WTC11 (cell line): ENCODE data around the gene MRPL2. TPM values are rescaled to one million over a fixed set of nuclear protein-coding genes. Genes with fewer than 3 reads are reported as not detected.
A peak's percentile ranks its signal among the peaks of the same experiment; 100 is the strongest.

Experiments
- ATAC-seq: fragments of 200-7000 bp; cut with Tn5 transposase; 2 replicates; pipeline ENCODE4 v1.10.0; 2021; ENCODE audit warnings: mild to moderate bottlenecking, moderate library complexity
- CTCF ChIA-PET: fragments of 300-600 bp; sonication (Branson Sonifier 250); formaldehyde crosslinking; loops from one replicate; lab custom pipeline; 2021; ENCODE audit warnings: antibody characterized with exemption; lab: Charles Lee
- POLR2A ChIA-PET: fragments of 350-600 bp; sonication (Branson Sonifier 250); formaldehyde crosslinking; loops from one replicate; lab custom pipeline; 2021; ENCODE audit warnings: antibody characterized with exemption; lab: Charles Lee
- DNase-seq: peaks from one replicate; pipeline ENCODE4 v3.0.0; 2021; ENCODE audit warnings: low spot score
- H3K27ac Mint-ChIP-seq: 2 replicates; pipeline ENCODE4 v1.8.0; 2021; ENCODE audit warnings: mixed read lengths
- H3K27me3 Mint-ChIP-seq: 2 replicates; pipeline ENCODE4 v1.8.0; 2021; ENCODE audit warnings: low read depth, mild to moderate bottlenecking, moderate library complexity, mixed read lengths
- H3K36me3 Mint-ChIP-seq: 2 replicates; pipeline ENCODE4 v1.8.0; 2021; ENCODE audit warnings: mixed read lengths
- H3K4me1 Mint-ChIP-seq: 2 replicates; pipeline ENCODE4 v1.8.0; 2022; ENCODE audit warnings: mixed read lengths
- H3K4me3 Mint-ChIP-seq: 2 replicates; pipeline ENCODE4 v1.8.0; 2021; ENCODE audit warnings: mild to moderate bottlenecking, moderate library complexity, mixed read lengths
- H3K9me3 Mint-ChIP-seq: 2 replicates; pipeline ENCODE4 v1.8.0; 2021; ENCODE audit warnings: mixed read lengths
- EMX1 ChIP-seq: fragments of 250-450 bp; sonication (Bioruptor Pico); IDR thresholded peaks from 2 replicates; pipeline ENCODE4 v1.8.0; 2021; ENCODE audit warnings: mild to moderate bottlenecking
- NR3C1 ChIP-seq: sonication (generic); formaldehyde crosslinking; conservative IDR thresholded peaks from 2 replicates; pipeline ENCODE4 v1.8.1; 2023; ENCODE audit warnings: low read depth, mild to moderate bottlenecking, missing genetic modification reagents
- PREB ChIP-seq: sonication (generic); formaldehyde crosslinking; IDR thresholded peaks from 2 replicates; pipeline ENCODE4 v1.8.1; 2022; ENCODE audit warnings: mild to moderate bottlenecking, missing genetic modification reagents, moderate library complexity, borderline replicate concordance
- RELA ChIP-seq: sonication (generic); formaldehyde crosslinking; IDR thresholded peaks from 2 replicates; pipeline ENCODE4 v1.8.1; 2022; ENCODE audit warnings: missing genetic modification reagents, mild to moderate bottlenecking, borderline replicate concordance
- TEAD1 ChIP-seq: sonication (generic); formaldehyde crosslinking; IDR thresholded peaks from 2 replicates; pipeline ENCODE4 v1.8.0; 2022; ENCODE audit warnings: mild to moderate bottlenecking, missing genetic modification reagents
- TP53 ChIP-seq: sonication (generic); formaldehyde crosslinking; IDR thresholded peaks from 2 replicates; pipeline ENCODE4 v1.8.1; 2023; ENCODE audit warnings: mild to moderate bottlenecking, missing genetic modification reagents
- ZNF138 ChIP-seq: sonication (generic); formaldehyde crosslinking; conservative IDR thresholded peaks from 2 replicates; pipeline ENCODE4 v1.8.1; 2022; ENCODE audit warnings: mild to moderate bottlenecking, moderate library complexity, missing genetic modification reagents
- ZNF512 ChIP-seq: sonication (generic); formaldehyde crosslinking; IDR thresholded peaks from 2 replicates; pipeline ENCODE4 v1.8.1; 2022; ENCODE audit warnings: missing genetic modification reagents, borderline replicate concordance
- total RNA-seq: library from RNA; stranded (reverse); gene quantifications from 3 replicates; pipeline ENCODE4 v1.2.3, GENCODE V29; 2021
- TF ChIP-seq, protein P1 (sequence below): sonication (generic); formaldehyde crosslinking; IDR thresholded peaks from 2 replicates; pipeline ENCODE4 v1.8.1; 2023; ENCODE audit warnings: mild to moderate bottlenecking, missing genetic modification reagents, moderate library complexity
- TF ChIP-seq, protein P2 (sequence below): sonication (generic); formaldehyde crosslinking; IDR thresholded peaks from 2 replicates; pipeline ENCODE4 v1.8.0; 2022; ENCODE audit warnings: missing genetic modification reagents

Gene MRPL2
- total RNA-seq, 1 experiment from 2014 or later = 131 TPM

DNA sequence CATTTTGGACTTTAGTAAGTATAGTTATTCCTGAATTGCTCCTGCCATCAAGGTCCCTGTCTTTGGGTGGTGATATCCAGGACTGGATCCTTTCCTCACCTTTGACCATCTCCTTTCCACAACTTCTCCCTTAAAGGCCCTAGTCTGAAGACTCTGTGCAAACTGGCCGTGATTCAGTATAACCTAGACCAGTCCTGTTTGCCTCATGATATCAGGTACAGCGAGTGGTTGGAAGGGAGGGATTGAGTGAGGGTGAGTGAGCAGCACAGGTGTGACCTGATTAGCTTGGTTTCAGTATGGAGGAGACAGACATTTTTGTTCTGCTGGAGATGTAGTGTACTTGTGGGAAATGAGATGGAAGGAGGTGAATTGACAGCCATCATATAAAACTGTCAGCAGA, 40.1 kb downstream of the MRPL2 start:
- no peak overlapping the region for H3K27ac Mint-ChIP-seq
- TF ChIP-seq TP53 (CRISPR knock-in tag) (no peak), ZNF512 (CRISPR knock-in tag) (no peak)
- TF ChIP-seq, protein P1, sequence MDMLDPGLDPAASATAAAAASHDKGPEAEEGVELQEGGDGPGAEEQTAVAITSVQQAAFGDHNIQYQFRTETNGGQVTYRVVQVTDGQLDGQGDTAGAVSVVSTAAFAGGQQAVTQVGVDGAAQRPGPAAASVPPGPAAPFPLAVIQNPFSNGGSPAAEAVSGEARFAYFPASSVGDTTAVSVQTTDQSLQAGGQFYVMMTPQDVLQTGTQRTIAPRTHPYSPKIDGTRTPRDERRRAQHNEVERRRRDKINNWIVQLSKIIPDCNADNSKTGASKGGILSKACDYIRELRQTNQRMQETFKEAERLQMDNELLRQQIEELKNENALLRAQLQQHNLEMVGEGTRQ (CRISPR knock-in tag) = no peak
- DNase-seq (no peak), ATAC-seq (no peak)
- H3K9me3 Mint-ChIP-seq = no peaks in the 10 kb centered on the region
- no peaks in the 10 kb centered on the region for H3K27me3 Mint-ChIP-seq
- CTCF ChIA-PET = interaction anchor here (1.2 kb wide), 1 partner anchor 55 kb away, joined by 3 read pairs; no protein-coding TSS in a partner anchor
- POLR2A ChIA-PET = no interaction called here
- peaks cover 20% of the 10 kb centered on the region for H3K4me1 Mint-ChIP-seq
- peaks cover 27% of the 10 kb centered on the region for H3K36me3 Mint-ChIP-seq
- no peak overlapping the region for H3K4me3 Mint-ChIP-seq

GRCh38 chr6:43016943-43017334, 42.3 kb downstream of the MRPL2 start:
- no peak for TF ChIP-seq EMX1 (CRISPR knock-in tag)
- TF ChIP-seq, all 79 proteins: peak for 0
- DNase-seq = no peak
- no peaks in the 10 kb centered on the region for H3K9me3 Mint-ChIP-seq
- peaks cover 36% of the 10 kb centered on the region for H3K4me1 Mint-ChIP-seq
- H3K36me3 Mint-ChIP-seq = peaks cover 35% of the 10 kb centered on the region
- no peaks in the 10 kb centered on the region for H3K27me3 Mint-ChIP-seq
- CTCF ChIA-PET = interaction anchor here (0.8 kb wide), 1 partner anchor 53 kb away, joined by 4 read pairs; no protein-coding TSS in a partner anchor
- ATAC-seq = no peak
- POLR2A ChIA-PET = no interaction called here
- no peak overlapping the region for H3K4me3 Mint-ChIP-seq
- no peak overlapping the region; the same call in 1 of the 2 replicates for H3K27ac Mint-ChIP-seq

DNA sequence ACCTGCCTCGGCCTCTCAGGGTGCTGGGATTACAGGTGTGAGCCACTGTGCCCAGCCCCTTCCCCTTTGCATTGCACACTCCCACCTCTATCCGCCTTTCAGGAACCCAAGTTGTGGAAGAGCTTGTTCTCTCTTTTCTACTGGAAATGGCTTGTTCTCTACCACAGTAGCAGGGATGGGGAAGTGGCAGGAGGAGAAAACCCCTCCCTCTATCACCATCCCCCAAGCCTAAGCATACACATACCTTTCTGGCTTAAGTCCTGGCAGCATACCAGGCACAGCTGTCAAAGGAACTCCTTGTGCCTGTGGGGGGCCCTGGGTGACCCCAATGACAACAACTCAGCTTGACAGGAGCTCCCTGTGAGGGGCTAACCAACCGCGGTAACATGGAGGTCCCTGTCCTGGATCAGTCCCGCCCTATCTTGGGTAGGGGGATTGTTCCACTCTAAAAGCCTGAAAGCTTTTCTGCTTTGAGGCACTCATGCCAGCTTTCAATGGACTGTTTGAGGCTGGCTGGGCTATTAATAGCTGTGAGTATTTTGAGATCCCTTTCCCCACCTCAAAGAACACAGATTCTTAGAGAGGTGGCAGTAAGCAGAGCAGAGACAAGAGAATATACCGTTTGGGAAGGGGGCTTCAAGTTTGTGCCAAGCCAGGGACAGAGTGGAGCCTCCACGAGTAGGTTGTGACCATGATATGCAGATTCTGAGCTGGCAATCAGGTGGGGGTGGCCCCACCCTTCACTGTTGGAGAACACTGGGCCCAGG, 42.9 kb downstream of the MRPL2 start:
- TF ChIP-seq NR3C1 (CRISPR knock-in tag) (no peak), PREB (no peak), RELA (CRISPR knock-in tag) (no peak), TEAD1 (CRISPR knock-in tag) (no peak)
- Mint-ChIP-seq H3K4me3 (peak overlapping the region; percentile 53), H3K36me3 (peaks cover 41% of the 10 kb centered on the region), H3K27ac (peak overlapping the region; percentile 90; the same call in 1 of the 2 replicates), H3K27me3 (no peaks in the 10 kb centered on the region), H3K4me1 (peaks cover 36% of the 10 kb centered on the region), H3K9me3 (no peaks in the 10 kb centered on the region)
- no peak for ATAC-seq
- CTCF ChIA-PET = interaction anchor here (0.8 kb wide), 1 partner anchor 53 kb away, joined by 4 read pairs; no protein-coding TSS in a partner anchor
- DNase-seq = no peak
- POLR2A ChIA-PET = interaction anchor here (0.5 to 0.7 kb wide), 2 partner anchors 11 to 147 kb away, joined by 3 to 5 read pairs; no protein-coding TSS in a partner anchor

DNA sequence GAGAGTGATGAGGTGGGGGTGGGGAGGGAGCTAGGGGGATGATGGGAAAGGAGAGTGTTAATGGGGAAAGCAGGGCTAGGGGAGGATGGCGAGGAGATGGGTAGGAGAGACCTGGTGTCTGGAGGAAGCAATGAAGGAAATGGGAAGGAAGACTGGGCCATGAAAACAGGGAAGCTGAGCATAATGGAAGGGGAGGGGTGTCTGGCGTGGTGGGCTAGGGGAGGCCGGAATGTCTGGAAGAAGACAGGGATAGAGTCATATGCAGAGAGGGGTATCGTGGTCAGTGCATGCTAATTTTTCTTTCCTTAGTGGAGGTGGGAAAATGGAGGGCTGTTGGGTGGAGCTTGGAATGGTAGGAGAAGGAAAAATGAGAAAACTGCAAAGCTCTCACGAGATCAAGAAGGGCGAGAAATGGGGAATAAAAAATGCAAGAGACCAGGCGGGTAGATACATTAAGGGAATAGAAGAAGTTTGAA, 44.8 kb downstream of the MRPL2 start:
- CTCF ChIA-PET = interaction anchor here (0.6 to 3.1 kb wide), 18 partner anchors 9 to 843 kb away, joined by 3 to 22 read pairs (median 4); partner anchors contain the start of genes CNPY3, GNMT, KLC4 and MRPL2
- Mint-ChIP-seq H3K36me3 (peaks cover 56% of the 10 kb centered on the region), H3K4me3 (peak overlapping the region; percentile 99), H3K27ac (peak overlapping the region; percentile 95), H3K4me1 (peaks cover 28% of the 10 kb centered on the region), H3K27me3 (no peaks in the 10 kb centered on the region), H3K9me3 (no peaks in the 10 kb centered on the region)
- TF ChIP-seq, protein P2, sequence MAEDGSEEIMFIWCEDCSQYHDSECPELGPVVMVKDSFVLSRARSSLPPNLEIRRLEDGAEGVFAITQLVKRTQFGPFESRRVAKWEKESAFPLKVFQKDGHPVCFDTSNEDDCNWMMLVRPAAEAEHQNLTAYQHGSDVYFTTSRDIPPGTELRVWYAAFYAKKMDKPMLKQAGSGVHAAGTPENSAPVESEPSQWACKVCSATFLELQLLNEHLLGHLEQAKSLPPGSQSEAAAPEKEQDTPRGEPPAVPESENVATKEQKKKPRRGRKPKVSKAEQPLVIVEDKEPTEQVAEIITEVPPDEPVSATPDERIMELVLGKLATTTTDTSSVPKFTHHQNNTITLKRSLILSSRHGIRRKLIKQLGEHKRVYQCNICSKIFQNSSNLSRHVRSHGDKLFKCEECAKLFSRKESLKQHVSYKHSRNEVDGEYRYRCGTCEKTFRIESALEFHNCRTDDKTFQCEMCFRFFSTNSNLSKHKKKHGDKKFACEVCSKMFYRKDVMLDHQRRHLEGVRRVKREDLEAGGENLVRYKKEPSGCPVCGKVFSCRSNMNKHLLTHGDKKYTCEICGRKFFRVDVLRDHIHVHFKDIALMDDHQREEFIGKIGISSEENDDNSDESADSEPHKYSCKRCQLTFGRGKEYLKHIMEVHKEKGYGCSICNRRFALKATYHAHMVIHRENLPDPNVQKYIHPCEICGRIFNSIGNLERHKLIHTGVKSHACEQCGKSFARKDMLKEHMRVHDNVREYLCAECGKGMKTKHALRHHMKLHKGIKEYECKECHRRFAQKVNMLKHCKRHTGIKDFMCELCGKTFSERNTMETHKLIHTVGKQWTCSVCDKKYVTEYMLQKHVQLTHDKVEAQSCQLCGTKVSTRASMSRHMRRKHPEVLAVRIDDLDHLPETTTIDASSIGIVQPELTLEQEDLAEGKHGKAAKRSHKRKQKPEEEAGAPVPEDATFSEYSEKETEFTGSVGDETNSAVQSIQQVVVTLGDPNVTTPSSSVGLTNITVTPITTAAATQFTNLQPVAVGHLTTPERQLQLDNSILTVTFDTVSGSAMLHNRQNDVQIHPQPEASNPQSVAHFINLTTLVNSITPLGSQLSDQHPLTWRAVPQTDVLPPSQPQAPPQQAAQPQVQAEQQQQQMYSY = 0 out of 2 replicates have a peak, but pooled peaks have one; percentile 11
- TF ChIP-seq ZNF138 (CRISPR knock-in tag) = no peak
- ATAC-seq (no peak), DNase-seq (no peak)
- POLR2A ChIA-PET = interaction anchor here (0.5 to 1.7 kb wide), 14 partner anchors 14 to 232 kb away, joined by 3 to 9 read pairs (median 4); partner anchors contain the start of genes CNPY3, CUL7, GNMT and KLC4
